NAMALWA (cell line): ENCODE results near the gene RPN1.
"Not testable (repeated sequence)": the region's sequence is repeated elsewhere in the genome, so short reads cannot be mapped to it uniquely, and the experiment has no call there.

Experiments used
- DNase-seq: peaks from one replicate; pipeline ENCODE4 v3.0.0-alpha.2; 2015; ENCODE audit warnings: low spot score

The RPN1 gene

DNA sequence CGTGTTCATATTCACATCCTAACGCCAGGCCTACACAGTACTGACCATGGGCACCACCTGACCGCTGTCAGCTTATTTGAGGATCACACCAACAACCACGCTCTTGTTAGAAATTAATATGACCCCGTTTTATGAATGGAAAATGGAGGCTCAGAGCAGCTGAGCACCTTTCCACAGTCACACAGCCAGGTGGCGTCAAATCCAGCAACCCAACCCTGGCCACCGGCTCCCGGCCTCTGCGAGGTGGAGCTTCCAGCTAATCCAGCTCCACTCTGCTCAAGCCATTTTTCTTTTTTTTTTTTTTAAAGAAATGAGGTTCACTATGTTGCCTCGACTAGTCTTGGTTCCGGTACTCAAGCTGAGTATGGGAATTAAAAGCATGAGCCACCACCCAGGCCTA is 41.3 kb downstream of the RPN1 start:
- no peak for DNase-seq

DNA sequence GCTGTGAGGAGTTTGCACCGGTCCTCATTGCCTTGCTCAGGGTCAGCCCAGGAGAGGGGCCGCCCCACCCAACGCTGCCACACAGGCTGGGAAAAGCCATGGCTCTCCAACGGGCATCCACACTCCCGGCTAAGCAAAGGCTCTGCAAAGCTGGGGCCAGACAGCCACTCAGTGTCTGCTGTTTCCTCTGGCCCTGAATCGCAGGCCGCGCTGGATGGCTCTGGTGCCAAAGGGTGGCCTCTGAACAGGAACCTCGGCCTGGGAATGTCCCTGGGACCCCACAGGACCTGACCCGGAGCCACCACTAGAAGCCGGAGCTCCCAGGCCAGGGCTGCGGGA is 42.9 kb downstream of the RPN1 start:
- no peak for DNase-seq

DNA sequence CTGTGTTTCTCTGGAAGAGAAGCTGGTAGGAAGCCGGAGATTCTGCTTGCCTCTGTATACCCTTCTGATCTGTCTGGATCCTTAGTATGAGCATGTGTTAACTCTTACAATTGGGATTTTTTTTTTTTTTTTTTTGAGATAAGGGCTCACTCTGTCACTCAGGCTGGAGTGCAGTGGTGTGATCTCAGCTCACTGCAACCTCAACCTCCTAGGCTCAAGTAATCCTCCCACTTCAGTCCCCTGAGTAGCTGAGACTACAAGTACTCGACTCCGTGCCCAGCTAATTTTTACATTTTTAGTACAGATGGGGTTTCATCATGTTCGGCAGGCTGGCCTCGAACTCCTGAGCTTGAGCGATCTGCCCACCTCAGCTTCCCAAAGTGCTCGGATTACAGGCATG is 44.5 kb downstream of the RPN1 start:
- DNase-seq: no peak

- no peak for DNase-seq
These were observed 45.2 kb downstream of the RPN1 start for GRCh38 chr3:128605091-128606046.

DNA sequence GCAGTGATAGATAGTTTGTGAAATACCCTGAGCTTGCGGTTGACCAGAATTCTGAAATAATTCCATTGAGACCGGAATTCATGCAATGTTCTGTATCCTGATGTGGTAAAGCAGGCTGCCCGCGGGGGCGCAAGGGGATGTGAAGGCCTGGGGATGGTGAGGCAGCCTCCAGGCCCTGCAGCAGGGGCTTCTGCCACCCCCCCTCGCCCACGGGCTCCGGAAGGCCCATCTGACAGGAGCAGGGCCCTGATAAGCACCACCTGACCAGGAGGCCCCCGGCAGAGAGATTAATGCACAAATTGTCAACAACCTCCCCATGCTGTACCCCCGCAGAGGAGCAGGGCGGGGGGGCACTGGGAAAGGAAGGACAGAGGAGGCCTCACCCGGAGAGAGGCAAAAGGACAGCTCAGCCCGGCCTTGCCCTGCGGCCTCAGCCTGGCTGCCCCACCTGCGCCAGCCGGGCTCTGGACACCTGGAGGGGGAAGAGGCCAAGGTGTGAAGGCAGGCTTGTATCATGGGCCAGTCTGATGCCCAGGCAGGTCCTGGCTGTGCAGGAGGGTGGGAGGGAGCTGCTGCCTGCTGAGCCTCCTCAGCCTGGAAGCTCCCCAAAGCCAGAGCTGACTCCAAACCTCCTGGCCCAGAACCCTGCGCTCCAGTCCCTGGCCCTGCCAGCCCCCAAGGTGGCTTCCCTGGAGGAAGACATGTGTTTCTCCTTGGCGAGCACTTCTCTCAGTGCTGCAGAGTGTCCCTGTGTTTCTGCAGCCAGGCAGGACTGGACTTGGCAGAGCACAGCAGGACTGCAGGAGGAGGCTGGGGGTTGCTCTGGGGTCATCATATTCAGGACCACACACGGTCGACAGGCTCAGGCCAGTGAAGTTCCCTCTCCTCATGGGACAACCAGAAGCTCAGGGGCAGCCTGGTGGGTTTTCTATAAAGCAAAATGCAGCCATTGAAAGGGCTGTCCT is 46.5 kb downstream of the RPN1 start:
- no peak for DNase-seq

DNA sequence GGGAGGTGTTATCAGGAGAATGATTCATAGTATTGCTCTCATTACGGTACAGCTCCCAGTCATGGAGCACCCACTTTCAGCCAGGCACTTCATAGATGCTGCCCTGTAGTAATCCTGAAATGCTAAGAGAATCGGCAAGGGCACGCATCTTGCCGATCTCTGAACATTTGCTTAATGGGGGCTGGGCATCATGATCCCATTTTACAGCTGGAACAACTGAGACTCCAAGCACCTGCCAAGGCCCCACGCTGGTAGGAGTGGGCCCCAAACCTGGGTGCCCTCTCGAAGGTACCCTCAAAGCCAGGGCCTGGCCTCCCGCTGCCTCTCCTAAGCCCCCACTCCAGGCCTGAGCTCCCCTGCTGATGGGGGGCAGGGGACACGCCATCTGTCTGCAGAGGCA is 47.3 kb downstream of the RPN1 start:
- DNase-seq: no peak

DNA sequence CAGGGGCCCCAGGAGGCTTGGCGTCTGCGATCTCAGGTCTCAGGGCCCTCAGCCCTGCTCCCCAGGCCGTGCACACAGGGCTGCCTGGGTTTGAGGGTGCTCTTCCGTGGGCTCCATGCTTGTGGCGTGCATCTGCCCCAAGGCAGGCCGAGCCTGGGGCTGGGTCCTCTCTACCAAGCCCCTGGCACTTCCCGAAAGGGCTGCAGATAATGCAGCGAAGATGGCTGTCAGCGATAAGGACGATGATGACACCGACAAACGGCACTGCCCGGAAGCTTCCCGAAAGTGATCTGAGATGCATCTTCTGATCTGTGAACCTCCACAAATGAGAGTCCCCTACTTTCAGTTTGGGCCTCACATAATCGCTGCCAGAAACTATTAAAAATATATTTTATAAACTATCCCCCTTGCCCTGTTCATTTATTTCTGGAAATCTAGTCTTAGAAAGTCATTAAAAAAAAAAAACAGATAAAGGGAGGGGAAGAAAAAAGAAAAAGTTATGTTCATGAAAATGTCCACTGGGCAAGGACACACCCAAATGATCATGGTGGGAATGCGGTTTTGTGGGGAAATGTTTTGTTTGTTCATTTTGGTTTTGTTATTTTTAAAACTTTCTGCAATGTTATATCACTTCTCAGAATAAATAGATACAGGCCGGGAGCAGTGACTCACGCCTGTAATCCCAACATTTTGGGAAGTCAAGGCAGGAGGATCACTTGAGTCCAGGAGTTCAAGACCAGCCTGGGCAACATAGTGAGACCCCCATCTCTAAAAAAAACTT is 51.5 kb downstream of the RPN1 start:
- no peak for DNase-seq

- DNase-seq: no peak
These were observed 52.7 kb downstream of the RPN1 start for GRCh38 chr3:128597900-128598299.

GRCh38 chr3:128592864-128593263 is 57.8 kb downstream of the RPN1 start:
- no peak for DNase-seq

DNA sequence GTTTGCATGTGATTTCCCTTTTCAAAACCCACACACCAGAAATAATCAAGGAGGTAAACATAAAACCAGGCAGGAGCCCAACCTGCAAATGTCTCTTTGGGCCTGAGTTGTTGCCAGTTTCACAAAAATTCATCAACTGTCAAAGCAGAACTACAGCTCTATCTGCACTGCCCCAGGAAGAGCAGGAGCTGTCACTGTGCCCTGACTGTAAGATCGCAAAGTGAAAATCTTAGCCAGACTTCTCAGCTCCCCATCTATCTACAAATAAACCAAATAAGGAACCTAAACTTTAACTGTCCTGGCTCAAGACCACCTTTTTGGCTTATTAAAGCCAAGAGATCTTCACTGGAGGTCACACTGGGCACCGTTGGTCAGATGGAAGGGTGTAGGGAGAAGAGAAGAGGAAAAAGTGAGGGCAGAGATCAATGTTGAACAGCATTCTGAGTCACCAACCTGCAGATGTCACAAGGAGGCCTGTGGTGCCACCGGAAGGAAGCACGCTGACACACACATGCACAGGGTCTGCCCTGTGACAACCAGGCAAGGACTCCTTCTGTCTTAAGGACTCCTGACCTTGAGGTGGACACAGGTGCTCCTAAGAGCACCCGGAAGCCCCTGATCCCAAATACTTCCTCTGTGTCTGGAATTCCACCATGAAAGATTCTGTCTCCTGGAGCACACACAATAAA is 58.7 kb downstream of the RPN1 start:
- no peak for DNase-seq

DNA sequence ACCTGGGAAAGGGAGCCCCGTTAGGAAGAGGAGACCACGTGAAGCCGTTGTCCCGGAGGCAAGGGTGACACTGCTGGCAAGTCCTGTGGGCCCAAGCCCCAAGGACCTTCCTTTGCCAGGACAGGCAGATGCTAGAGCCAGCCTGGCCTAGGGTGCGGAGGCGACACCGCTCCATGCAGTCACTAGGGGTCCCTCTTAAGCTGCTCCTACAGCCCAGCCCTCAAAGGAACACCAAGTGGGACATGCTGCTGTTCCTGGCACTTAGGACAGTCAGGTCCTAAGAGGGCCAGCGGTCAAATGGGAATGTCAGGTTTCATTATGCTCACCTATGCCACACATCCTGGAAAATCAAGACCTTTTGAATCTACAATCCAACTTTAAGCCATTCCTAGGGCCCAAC is 59.7 kb downstream of the RPN1 start:
- no peak for DNase-seq

GRCh38 chr3:128589985-128590384 is 60.6 kb downstream of the RPN1 start:
- DNase-seq: not testable (repeated sequence)

DNA sequence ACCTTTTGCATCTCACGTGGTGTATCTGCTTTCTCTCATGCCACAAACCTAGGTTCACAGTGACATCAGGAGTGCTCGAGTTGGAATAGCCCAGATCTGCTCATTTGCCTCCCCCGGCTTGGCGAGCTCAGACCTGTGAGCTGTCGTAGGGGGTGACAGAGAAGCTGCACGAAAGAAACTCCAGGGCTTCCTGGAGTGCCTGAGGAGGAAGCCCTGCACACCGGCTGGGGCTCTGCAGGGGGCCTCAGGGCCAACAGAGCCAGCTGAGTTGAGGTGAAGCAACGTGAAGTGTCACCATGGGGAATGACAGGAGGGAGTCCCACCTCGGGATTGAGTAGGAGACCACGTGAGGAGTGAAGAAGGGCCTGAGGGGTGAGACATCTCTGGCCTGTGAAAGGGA is 62.5 kb downstream of the RPN1 start:
- DNase-seq: no peak

GRCh38 chr3:128587391-128587790 is 63.2 kb downstream of the RPN1 start:
- no peak for DNase-seq

DNA sequence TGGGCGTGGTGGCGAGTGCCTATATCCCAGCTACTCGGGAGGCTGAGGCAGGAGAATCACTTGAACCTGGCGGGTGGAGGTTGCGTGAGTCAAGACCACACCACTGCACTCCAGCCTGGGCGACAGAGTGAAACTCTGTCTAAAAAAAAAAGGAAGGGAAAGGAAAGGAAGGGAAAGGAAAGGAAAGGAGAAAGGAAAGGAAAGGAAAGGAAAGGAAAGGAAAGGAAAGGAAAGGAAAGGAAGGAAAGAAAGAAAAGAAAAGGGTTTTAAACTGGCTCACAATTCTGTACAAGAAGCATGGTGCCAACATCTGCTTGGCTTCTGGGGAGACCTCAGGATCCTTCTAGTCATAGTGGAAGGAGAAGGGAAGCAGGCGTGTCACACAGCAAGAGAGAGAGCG is 63.7 kb downstream of the RPN1 start:
- DNase-seq: not testable (repeated sequence)

GRCh38 chr3:128586391-128586790 is 64.2 kb downstream of the RPN1 start:
- not testable (repeated sequence) for DNase-seq

DNA sequence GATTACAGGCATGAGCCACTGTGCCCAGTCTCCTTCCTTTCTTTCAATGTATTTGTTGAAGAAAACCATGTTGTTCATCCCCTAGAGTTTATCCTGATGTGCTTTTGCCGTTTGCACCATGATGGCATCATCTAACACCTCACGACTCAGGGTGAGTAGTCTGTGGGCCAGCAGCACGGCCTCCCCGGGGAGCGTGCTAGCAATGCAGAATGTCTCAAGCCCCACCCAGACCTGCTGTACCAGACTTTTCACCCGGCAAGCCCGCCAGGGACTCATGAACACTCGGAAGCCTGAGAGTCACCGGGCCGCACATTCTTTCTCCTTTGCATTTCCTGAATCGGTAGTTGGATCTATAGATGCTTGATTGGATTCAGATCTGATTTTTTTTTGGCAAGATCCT is 64.6 kb downstream of the RPN1 start:
- DNase-seq: no peak

DNA sequence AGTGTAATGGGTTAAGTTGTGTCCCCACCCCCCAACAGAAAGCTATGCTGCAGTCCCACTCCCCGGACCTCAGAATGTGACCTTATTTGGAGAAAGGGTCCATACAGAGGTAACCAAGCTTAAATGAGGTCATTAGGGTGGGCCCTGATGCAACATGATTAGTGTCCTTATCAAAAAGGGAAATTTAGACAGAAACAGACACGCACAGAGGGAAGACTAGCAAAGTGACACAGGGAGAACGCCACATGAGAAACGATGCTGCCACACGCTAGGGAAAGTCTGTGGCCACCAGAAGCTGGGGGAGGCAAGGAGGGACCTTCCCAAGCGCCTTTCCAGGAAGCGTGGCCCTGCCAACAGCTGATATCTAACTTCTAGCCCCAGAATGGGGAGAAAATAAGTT is 65.4 kb downstream of the RPN1 start:
- DNase-seq: no peak

DNA sequence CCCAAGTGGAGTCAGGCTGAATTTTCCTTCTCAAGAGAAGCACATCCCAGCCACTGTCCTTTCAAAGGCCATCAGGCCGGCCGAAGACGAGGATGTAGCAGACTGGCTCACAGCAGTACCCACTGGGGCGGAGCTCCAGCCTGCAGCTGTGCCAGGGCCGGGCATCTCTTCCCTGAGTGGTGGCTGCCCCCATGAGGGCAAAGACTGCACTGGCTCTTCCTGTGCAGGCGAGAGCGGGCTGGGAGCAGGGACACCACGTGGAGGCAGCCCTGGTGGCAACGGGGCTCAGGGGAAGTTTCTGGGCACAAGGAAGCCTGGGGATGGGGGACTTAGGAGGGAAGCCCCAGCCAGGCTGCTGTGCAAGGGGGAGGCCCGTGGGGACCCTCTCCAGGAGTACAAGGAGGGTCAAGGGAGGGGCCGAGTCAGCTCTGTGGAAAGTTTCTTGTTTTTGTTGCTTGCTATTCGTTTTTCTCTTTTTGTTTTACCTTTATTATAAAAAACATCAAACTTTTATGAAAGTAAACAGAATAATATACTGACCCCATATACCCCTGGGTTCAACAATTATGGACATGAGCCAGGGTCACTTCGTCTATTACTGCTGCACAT is 66.1 kb downstream of the RPN1 start:
- DNase-seq: peak; percentile 82

DNA sequence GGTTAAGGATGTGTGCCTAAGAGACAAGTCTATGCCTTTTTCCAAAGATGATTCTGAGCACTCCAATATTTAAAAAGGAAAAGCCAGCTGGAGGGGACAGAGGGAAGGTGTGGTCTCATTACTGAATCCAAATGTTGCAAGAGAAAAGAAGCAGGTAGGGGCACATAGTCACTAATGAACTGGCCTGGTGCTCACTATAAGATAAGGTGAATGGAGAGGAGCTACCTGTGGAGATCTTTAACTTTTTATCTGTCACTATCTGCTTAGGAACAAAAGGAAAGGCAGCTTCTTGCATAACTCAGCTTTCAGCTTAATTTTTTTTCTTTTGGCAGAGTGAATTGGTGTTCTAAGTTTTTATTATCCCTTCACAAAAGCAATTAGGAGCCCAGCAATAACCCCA is 69.1 kb downstream of the RPN1 start:
- no peak for DNase-seq

GRCh38 chr3:128579927-128580326 is 70.7 kb downstream of the RPN1 start:
- DNase-seq: no peak
